Mesenchymal stem cell (in vitro differentiated cells and primary cell): ENCODE data around the gene RDH16.

Experiments
- DNase-seq: peaks from one replicate; pipeline ENCODE4 v3.0.0-alpha.2; 2013
- H2AFZ ChIP-seq: one replicate; pipeline ENCODE4 v1.6.1; 2013; ENCODE audit warnings: low read depth, mild to moderate bottlenecking, control low read depth, inconsistent platforms, low read length, moderate library complexity
- H2AK5ac ChIP-seq: 2 replicates; pipeline ENCODE4 v1.6.1; 2013; ENCODE audit warnings: low read length, moderate library complexity, mild to moderate bottlenecking, inconsistent platforms; ENCODE audit not compliant: severe bottlenecking
- H2BK120ac ChIP-seq: one replicate; pipeline ENCODE4 v1.6.1; 2013; ENCODE audit warnings: low read depth, mild to moderate bottlenecking, inconsistent platforms, low read length, moderate library complexity
- H2BK12ac ChIP-seq, 2 experiments: one replicate each; pipeline ENCODE4 v1.6.1; 2013; ENCODE audit warnings: inconsistent platforms in 2 of 2, low read length in 2 of 2, mild to moderate bottlenecking in 2 of 2, moderate library complexity in 2 of 2, control low read depth in 1 of 2
- H2BK15ac ChIP-seq: one replicate; pipeline ENCODE4 v1.6.1; 2013; ENCODE audit warnings: mild to moderate bottlenecking, low read depth, inconsistent platforms; ENCODE audit not compliant: poor library complexity, severe bottlenecking
- H2BK5ac ChIP-seq: 2 replicates; pipeline ENCODE4 v1.6.1; 2013; ENCODE audit warnings: low read depth, mild to moderate bottlenecking, low read length, control low read depth, inconsistent platforms; ENCODE audit not compliant: poor library complexity, severe bottlenecking
- H3K14ac ChIP-seq, 2 experiments: one replicate each; pipeline ENCODE4 v1.6.1; 2013; ENCODE audit warnings: inconsistent platforms in 2 of 2, low read length in 2 of 2, control low read depth in 1 of 2, mild to moderate bottlenecking in 1 of 2, moderate library complexity in 1 of 2
- H3K18ac ChIP-seq, 2 experiments: one replicate each; pipeline ENCODE4 v1.6.1; 2013; ENCODE audit warnings: inconsistent platforms in 2 of 2, low read length in 2 of 2, control low read depth in 1 of 2, low read depth in 1 of 2, mild to moderate bottlenecking in 1 of 2
- H3K23ac ChIP-seq, 2 experiments: one replicate each; pipeline ENCODE4 v1.6.1; 2013; ENCODE audit warnings: inconsistent platforms in 2 of 2, low read length in 2 of 2, mild to moderate bottlenecking in 2 of 2, moderate library complexity in 2 of 2, control low read depth in 1 of 2
- H3K27ac ChIP-seq: 2 replicates; pipeline ENCODE4 v1.5.1; 2013; ENCODE audit warnings: mild to moderate bottlenecking, moderate library complexity, low read length, control low read depth, inconsistent platforms; ENCODE audit not compliant: poor library complexity, severe bottlenecking
- H3K27me3 ChIP-seq, 2 experiments: 2 replicates each; pipeline versions ENCODE4 v1.6.1 to v1.7.0; 2013; ENCODE audit warnings: low read length in 2 of 2, mild to moderate bottlenecking in 2 of 2, moderate library complexity in 2 of 2, control low read depth in 1 of 2, inconsistent platforms in 1 of 2; ENCODE audit not compliant: control insufficient read depth in 1 of 2, insufficient read depth in 1 of 2
- H3K36me3 ChIP-seq, 2 experiments: 2 replicates each; pipeline versions ENCODE4 v1.6.1 to v1.7.0; 2013; ENCODE audit warnings: low read length in 2 of 2, control low read depth in 1 of 2, inconsistent platforms in 1 of 2, low read depth in 1 of 2, mild to moderate bottlenecking in 1 of 2; ENCODE audit not compliant: insufficient read depth in 2 of 2, control insufficient read depth in 1 of 2
- H3K4ac ChIP-seq, 2 experiments: one replicate each; pipeline ENCODE4 v1.6.1; 2013; ENCODE audit warnings: inconsistent platforms in 2 of 2, low read length in 2 of 2, mild to moderate bottlenecking in 2 of 2, moderate library complexity in 2 of 2, control low read depth in 1 of 2, low read depth in 1 of 2
- H3K4me1 ChIP-seq: 2 replicates; pipeline ENCODE4 v1.6.1; 2013; ENCODE audit warnings: low read depth, low read length, control low read depth; ENCODE audit not compliant: control insufficient read depth, insufficient read depth
- H3K4me2 ChIP-seq: 2 replicates; pipeline ENCODE4 v1.6.1; 2013; ENCODE audit warnings: low read length, mild to moderate bottlenecking, inconsistent platforms; ENCODE audit not compliant: poor library complexity, severe bottlenecking
- H3K4me3 ChIP-seq, 2 experiments: 2 replicates each; pipeline versions ENCODE4 v1.5.1 to v1.7.0; 2013; ENCODE audit warnings: low read length in 2 of 2, mild to moderate bottlenecking in 2 of 2, control low read depth in 1 of 2, low read depth in 1 of 2; ENCODE audit not compliant: insufficient read depth in 1 of 2
- H3K79me1 ChIP-seq: replicated peaks from 2 replicates; pipeline ENCODE4 v1.6.1; 2013; ENCODE audit warnings: mild to moderate bottlenecking, control low read depth, low read length, inconsistent platforms; ENCODE audit not compliant: poor library complexity, severe bottlenecking
- H3K9ac ChIP-seq: 2 replicates; pipeline ENCODE4 v1.7.0; 2013; ENCODE audit warnings: mild to moderate bottlenecking, low read length, moderate library complexity
- H3K9me3 ChIP-seq: 2 replicates; pipeline ENCODE4 v1.7.0; 2013; ENCODE audit warnings: mild to moderate bottlenecking, low read length; ENCODE audit not compliant: control insufficient read depth
- H4K8ac ChIP-seq: one replicate; pipeline ENCODE4 v1.6.1; 2013; ENCODE audit warnings: inconsistent platforms, mild to moderate bottlenecking, low read length, moderate library complexity
- H4K91ac ChIP-seq: one replicate; pipeline ENCODE4 v1.6.1; 2013; ENCODE audit warnings: mild to moderate bottlenecking, low read length, inconsistent platforms
- WGBS: methylation state at CpG from one replicate; pipeline ENCODE4 v1.1.7; 2013; ENCODE audit warnings: mixed read lengths; 5-methylcytosine and 5-hydroxymethylcytosine counted together

The RDH16 gene

GRCh38 chr12:56908136-56908535, 49.3 kb downstream of the RDH16 start:
- Histone ChIP-seq H4K91ac (peak overlapping the region; percentile 4), H2BK15ac (no peak overlapping the region), H3K4me3 (no peak overlapping the region), H3K4ac (no peak overlapping the region), H3K4me1 (no peaks in the 10 kb centered on the region), H2AFZ (peak overlapping the region; percentile 44), H2BK5ac (no peak overlapping the region), H3K14ac (peak overlapping the region in 1 of 2 experiments; percentile 83), H3K18ac (no peak overlapping the region), H3K9ac (no peak overlapping the region), H3K36me3 (no peaks in the 10 kb centered on the region), H2AK5ac (no peak overlapping the region), H3K27me3 (peaks cover 10 to 12% of the 10 kb centered on the region in 2 experiments), H2BK12ac (no peak overlapping the region), H3K4me2 (no peak overlapping the region), H3K79me1 (no peaks in the 10 kb centered on the region), H3K27ac (no peak overlapping the region), H3K23ac (no peak overlapping the region), H4K8ac (no peak overlapping the region), H2BK120ac (no peak overlapping the region), H3K9me3 (peaks cover 24% of the 10 kb centered on the region)
- no peak for DNase-seq
- 56% methylated on average over 4 of the region's 5 CpGs for WGBS

GRCh38 chr12:56905852-56906251, 51.6 kb downstream of the RDH16 start:
- Histone ChIP-seq H2BK15ac (no peak overlapping the region), H2BK120ac (no peak overlapping the region), H2BK12ac (no peak overlapping the region), H3K4me2 (no peak overlapping the region), H3K27me3 (peaks cover 3 to 4% of the 10 kb centered on the region in 2 experiments), H3K23ac (no peak overlapping the region), H3K4me3 (no peak overlapping the region), H3K36me3 (no peaks in the 10 kb centered on the region), H4K91ac (no peak overlapping the region), H3K4me1 (no peaks in the 10 kb centered on the region), H3K79me1 (no peaks in the 10 kb centered on the region), H4K8ac (no peak overlapping the region), H3K14ac (no peak overlapping the region), H3K27ac (no peak overlapping the region), H3K9me3 (peaks cover 18% of the 10 kb centered on the region), H3K18ac (no peak overlapping the region), H3K9ac (no peak overlapping the region), H2AFZ (no peak overlapping the region), H3K4ac (no peak overlapping the region), H2AK5ac (no peak overlapping the region), H2BK5ac (no peak overlapping the region)
- DNase-seq = no peak
- 91% methylated on average over 1 of the region's 1 CpG for WGBS

GRCh38 chr12:56903374-56903773, 54.0 kb downstream of the RDH16 start:
- no peaks in the 10 kb centered on the region for H3K4me1 ChIP-seq

More at GRCh38 chr12:56903374-56903773, 54.0 kb downstream of the RDH16 start:
- Histone ChIP-seq H2BK120ac (no peak overlapping the region), H2AK5ac (no peak overlapping the region), H4K8ac (no peak overlapping the region), H3K36me3 (no peaks in the 10 kb centered on the region), H3K9me3 (peaks cover 4% of the 10 kb centered on the region), H3K4me2 (no peak overlapping the region), H2AFZ (no peak overlapping the region), H2BK5ac (no peak overlapping the region), H3K18ac (no peak overlapping the region), H3K4ac (no peak overlapping the region), H3K27me3 (peaks cover 3 to 4% of the 10 kb centered on the region in 2 experiments), H2BK12ac (no peak overlapping the region), H3K23ac (no peak overlapping the region), H2BK15ac (no peak overlapping the region), H3K14ac (no peak overlapping the region), H3K4me3 (no peak overlapping the region), H4K91ac (no peak overlapping the region), H3K9ac (no peak overlapping the region), H3K27ac (no peak overlapping the region), H3K79me1 (no peaks in the 10 kb centered on the region)
- no peak for DNase-seq
- WGBS = 11% methylated on average over 1 of the region's 1 CpG
